Gastroesophageal sphincter (tissue), 4 donors: Measurements from ENCODE around the gene PODXL2. TPM values are rescaled to one million over a fixed set of nuclear protein-coding genes. Genes with fewer than 3 reads are reported as not detected.

Experiments
- ATAC-seq: fragments of 150-250 bp; one replicate; pipeline ENCODE4 v1.9.1; 2016; ENCODE audit warnings: mild to moderate bottlenecking, moderate library complexity
- H3K27ac ChIP-seq, 4 donors: fragments of 200-600 bp; sonication (generic) in 3 of 4; 1 replicate in 3 of 4; 2 replicates in 1 of 4; pipeline ENCODE4 v1.5.1; 2016 to 2019
- H3K27me3 ChIP-seq: fragments of 200-600 bp; sonication (generic); one replicate; pipeline ENCODE4 v1.5.1; 2019
- H3K36me3 ChIP-seq, 2 donors: fragments of 200-600 bp; sonication (generic); one replicate each; pipeline ENCODE4 v1.5.1; 2019; ENCODE audit warnings: control low read depth in 1 of 2
- H3K4me1 ChIP-seq, 3 donors: fragments of 200-600 bp; sonication (generic); 1 replicate in 2 of 3; 2 replicates in 1 of 3; pipeline ENCODE4 v1.5.1; 2016 to 2019; ENCODE audit warnings: control low read depth in 2 of 3
- H3K4me3 ChIP-seq, 2 donors: fragments of 200-600 bp; sonication (generic); one replicate each; pipeline ENCODE4 v1.5.1; 2019; ENCODE audit warnings: mild to moderate bottlenecking in 1 of 2, moderate library complexity in 1 of 2
- H3K9me3 ChIP-seq, 3 donors: fragments of 200-600 bp; sonication (generic); one replicate each; pipeline ENCODE4 v1.5.1; 2017 to 2019; ENCODE audit warnings: control low read depth in 2 of 3
- CTCF ChIP-seq, 4 experiments: fragments of 200-600 bp in 2 of 4; fragments of 450-650 bp in 2 of 4; sonication (generic) in 1 of 4; IDR thresholded peaks; one replicate each; pipeline ENCODE4 v1.5.1; 2017 to 2019; ENCODE audit warnings: antibody characterized with exemption in 4 of 4, mild to moderate bottlenecking in 2 of 4, moderate library complexity in 2 of 4
- EP300 ChIP-seq: sonication (generic); formaldehyde crosslinking; IDR thresholded peaks from one replicate; pipeline ENCODE4 v1.6.1; 2017; ENCODE audit warnings: antibody characterized with exemption, mild to moderate bottlenecking
- POLR2A ChIP-seq, 2 donors: fragments of 450-650 bp; IDR thresholded peaks; one replicate each; pipeline ENCODE4 v1.6.1; 2017; ENCODE audit warnings: antibody characterized with exemption in 2 of 2, mild to moderate bottlenecking in 2 of 2, moderate library complexity in 1 of 2
- POLR2AphosphoS5 ChIP-seq: sonication (generic); formaldehyde crosslinking; IDR thresholded peaks from one replicate; pipeline ENCODE4 v1.6.1; 2017; ENCODE audit warnings: antibody characterized with exemption
- WGBS, 2 donors: methylation state at CpG; one replicate each; pipeline ENCODE4 v1.1.5; 2018; ENCODE audit warnings: low coverage in 1 of 2; 5-methylcytosine and 5-hydroxymethylcytosine counted together
- total RNA-seq, 4 donors: library from RNA; depleted of rRNA; stranded (reverse); fragments of >200 nt; gene quantifications; one replicate each; pipeline ENCODE4 v1.1.0, GENCODE V29; 2016

The PODXL2 gene
- total RNA-seq, 4 donors from 2014 or later = 1.9 to 2.8 (median 2.3) TPM

GRCh38 chr3:127686512-127686894 is 57.5 kb downstream of the PODXL2 start:
- Histone ChIP-seq H3K4me1 (peaks cover 2 to 50% (median 14%) of the 10 kb centered on the region in 3 donors), H3K9me3 (no peaks in the 10 kb centered on the region), H3K4me3 (no peak overlapping the region), H3K27me3 (no peaks in the 10 kb centered on the region), H3K36me3 (peaks cover 0 to 4% of the 10 kb centered on the region in 2 donors), H3K27ac (no peak overlapping the region)
- TF ChIP-seq CTCF (IDR thresholded peaks at IDR 0.05) = no peak
- no peak for TF ChIP-seq EP300
- TF ChIP-seq POLR2A (IDR thresholded peaks at IDR 0.05) = no peak
- TF ChIP-seq POLR2AphosphoS5 = no peak
- ATAC-seq = no peak

- TF ChIP-seq CTCF (IDR thresholded peaks at IDR 0.05) (no peak), EP300 (no peak), POLR2AphosphoS5 (no peak), POLR2A (IDR thresholded peaks at IDR 0.05) (no peak)
- peaks cover 0 to 11% of the 10 kb centered on the region in 2 donors for H3K36me3 ChIP-seq
- 96 to 98% methylated on average over 2 of the region's 2 CpGs for WGBS, 2 donors
- no peak overlapping the region for H3K27ac ChIP-seq
- H3K9me3 ChIP-seq = no peaks in the 10 kb centered on the region
- H3K27me3 ChIP-seq = no peaks in the 10 kb centered on the region
- H3K4me3 ChIP-seq = no peak overlapping the region
- peaks cover 2 to 51% (median 14%) of the 10 kb centered on the region in 3 donors for H3K4me1 ChIP-seq
- no peak for ATAC-seq
These were observed 58.3 kb downstream of the PODXL2 start for GRCh38 chr3:127687228-127687737.

- Histone ChIP-seq H3K27ac (peak overlapping the region in 3 of 4 donors; percentile 80 to 84 (median 81)), H3K36me3 (peaks cover 0 to 19% of the 10 kb centered on the region in 2 donors), H3K4me1 (peaks cover 2 to 51% (median 14%) of the 10 kb centered on the region in 3 donors), H3K9me3 (no peaks in the 10 kb centered on the region), H3K27me3 (no peaks in the 10 kb centered on the region), H3K4me3 (no peak overlapping the region)
- TF ChIP-seq CTCF (IDR thresholded peaks at IDR 0.05) (no peak), POLR2AphosphoS5 (no peak), POLR2A (IDR thresholded peaks at IDR 0.05) (no peak), EP300 (no peak)
- no peak for ATAC-seq
- WGBS, 2 donors = 67% methylated on average over 1 of the region's 2 CpGs; no CpG with 5 or more reads in 1 of the 2 donors
These were observed 59.0 kb downstream of the PODXL2 start for GRCh38 chr3:127688022-127688415.

GRCh38 chr3:127688416-127689265 is 59.7 kb downstream of the PODXL2 start:
- Histone ChIP-seq H3K4me3 (no peak overlapping the region), H3K9me3 (no peaks in the 10 kb centered on the region), H3K27me3 (no peaks in the 10 kb centered on the region), H3K36me3 (peaks cover 0 to 25% of the 10 kb centered on the region in 2 donors), H3K27ac (peak overlapping the region in 3 of 4 donors; percentile 80 to 84 (median 81)), H3K4me1 (peaks cover 2 to 47% (median 14%) of the 10 kb centered on the region in 3 donors)
- ATAC-seq = peak; percentile 27
- WGBS, 2 donors = 35 to 38% methylated on average over 8 to 15 of the region's 20 CpGs
- TF ChIP-seq POLR2AphosphoS5 (peak; percentile 28), POLR2A (IDR thresholded peaks at IDR 0.05) (no peak)

- Histone ChIP-seq H3K27ac (peak overlapping the region in 3 of 4 donors; percentile 80 to 84 (median 81)), H3K4me1 (peaks cover 2 to 40% (median 14%) of the 10 kb centered on the region in 3 donors), H3K9me3 (no peaks in the 10 kb centered on the region), H3K36me3 (peaks cover 0 to 30% of the 10 kb centered on the region in 2 donors), H3K27me3 (no peaks in the 10 kb centered on the region), H3K4me3 (no peak overlapping the region)
- ATAC-seq = no peak
- TF ChIP-seq EP300 (no peak), CTCF (IDR thresholded peaks at IDR 0.05) (no peak), POLR2A (IDR thresholded peaks at IDR 0.05) (no peak), POLR2AphosphoS5 (no peak)
- WGBS, 2 donors = 93% methylated on average over 7 of the region's 19 CpGs; no CpG with 5 or more reads in 1 of the 2 donors
These were observed 60.4 kb downstream of the PODXL2 start for GRCh38 chr3:127689266-127689860.
